Mesenchymal stem cell (in vitro differentiated cells and primary cell): ENCODE data around the gene ITGAL.

Experiments
- DNase-seq: peaks from one replicate; pipeline ENCODE4 v3.0.0-alpha.2; 2013
- H2AFZ ChIP-seq: one replicate; pipeline ENCODE4 v1.6.1; 2013; ENCODE audit warnings: low read depth, mild to moderate bottlenecking, control low read depth, inconsistent platforms, low read length, moderate library complexity
- H2AK5ac ChIP-seq: 2 replicates; pipeline ENCODE4 v1.6.1; 2013; ENCODE audit warnings: low read length, moderate library complexity, mild to moderate bottlenecking, inconsistent platforms; ENCODE audit not compliant: severe bottlenecking
- H2BK120ac ChIP-seq: one replicate; pipeline ENCODE4 v1.6.1; 2013; ENCODE audit warnings: low read depth, mild to moderate bottlenecking, inconsistent platforms, low read length, moderate library complexity
- H2BK12ac ChIP-seq, 2 experiments: one replicate each; pipeline ENCODE4 v1.6.1; 2013; ENCODE audit warnings: inconsistent platforms in 2 of 2, low read length in 2 of 2, mild to moderate bottlenecking in 2 of 2, moderate library complexity in 2 of 2, control low read depth in 1 of 2
- H2BK15ac ChIP-seq: one replicate; pipeline ENCODE4 v1.6.1; 2013; ENCODE audit warnings: mild to moderate bottlenecking, low read depth, inconsistent platforms; ENCODE audit not compliant: poor library complexity, severe bottlenecking
- H2BK5ac ChIP-seq: 2 replicates; pipeline ENCODE4 v1.6.1; 2013; ENCODE audit warnings: low read depth, mild to moderate bottlenecking, low read length, control low read depth, inconsistent platforms; ENCODE audit not compliant: poor library complexity, severe bottlenecking
- H3K14ac ChIP-seq, 2 experiments: one replicate each; pipeline ENCODE4 v1.6.1; 2013; ENCODE audit warnings: inconsistent platforms in 2 of 2, low read length in 2 of 2, control low read depth in 1 of 2, mild to moderate bottlenecking in 1 of 2, moderate library complexity in 1 of 2
- H3K18ac ChIP-seq, 2 experiments: one replicate each; pipeline ENCODE4 v1.6.1; 2013; ENCODE audit warnings: inconsistent platforms in 2 of 2, low read length in 2 of 2, control low read depth in 1 of 2, low read depth in 1 of 2, mild to moderate bottlenecking in 1 of 2
- H3K23ac ChIP-seq, 2 experiments: one replicate each; pipeline ENCODE4 v1.6.1; 2013; ENCODE audit warnings: inconsistent platforms in 2 of 2, low read length in 2 of 2, mild to moderate bottlenecking in 2 of 2, moderate library complexity in 2 of 2, control low read depth in 1 of 2
- H3K27ac ChIP-seq: 2 replicates; pipeline ENCODE4 v1.5.1; 2013; ENCODE audit warnings: mild to moderate bottlenecking, moderate library complexity, low read length, control low read depth, inconsistent platforms; ENCODE audit not compliant: poor library complexity, severe bottlenecking
- H3K27me3 ChIP-seq, 2 experiments: 2 replicates each; pipeline versions ENCODE4 v1.6.1 to v1.7.0; 2013; ENCODE audit warnings: low read length in 2 of 2, mild to moderate bottlenecking in 2 of 2, moderate library complexity in 2 of 2, control low read depth in 1 of 2, inconsistent platforms in 1 of 2; ENCODE audit not compliant: control insufficient read depth in 1 of 2, insufficient read depth in 1 of 2
- H3K36me3 ChIP-seq, 2 experiments: 2 replicates each; pipeline versions ENCODE4 v1.6.1 to v1.7.0; 2013; ENCODE audit warnings: low read length in 2 of 2, control low read depth in 1 of 2, inconsistent platforms in 1 of 2, low read depth in 1 of 2, mild to moderate bottlenecking in 1 of 2; ENCODE audit not compliant: insufficient read depth in 2 of 2, control insufficient read depth in 1 of 2
- H3K4ac ChIP-seq, 2 experiments: one replicate each; pipeline ENCODE4 v1.6.1; 2013; ENCODE audit warnings: inconsistent platforms in 2 of 2, low read length in 2 of 2, mild to moderate bottlenecking in 2 of 2, moderate library complexity in 2 of 2, control low read depth in 1 of 2, low read depth in 1 of 2
- H3K4me1 ChIP-seq: 2 replicates; pipeline ENCODE4 v1.6.1; 2013; ENCODE audit warnings: low read depth, low read length, control low read depth; ENCODE audit not compliant: control insufficient read depth, insufficient read depth
- H3K4me2 ChIP-seq: 2 replicates; pipeline ENCODE4 v1.6.1; 2013; ENCODE audit warnings: low read length, mild to moderate bottlenecking, inconsistent platforms; ENCODE audit not compliant: poor library complexity, severe bottlenecking
- H3K4me3 ChIP-seq, 2 experiments: 2 replicates each; pipeline versions ENCODE4 v1.5.1 to v1.7.0; 2013; ENCODE audit warnings: low read length in 2 of 2, mild to moderate bottlenecking in 2 of 2, control low read depth in 1 of 2, low read depth in 1 of 2; ENCODE audit not compliant: insufficient read depth in 1 of 2
- H3K79me1 ChIP-seq: replicated peaks from 2 replicates; pipeline ENCODE4 v1.6.1; 2013; ENCODE audit warnings: mild to moderate bottlenecking, control low read depth, low read length, inconsistent platforms; ENCODE audit not compliant: poor library complexity, severe bottlenecking
- H3K9ac ChIP-seq: 2 replicates; pipeline ENCODE4 v1.7.0; 2013; ENCODE audit warnings: mild to moderate bottlenecking, low read length, moderate library complexity
- H3K9me3 ChIP-seq: 2 replicates; pipeline ENCODE4 v1.7.0; 2013; ENCODE audit warnings: mild to moderate bottlenecking, low read length; ENCODE audit not compliant: control insufficient read depth
- H4K8ac ChIP-seq: one replicate; pipeline ENCODE4 v1.6.1; 2013; ENCODE audit warnings: inconsistent platforms, mild to moderate bottlenecking, low read length, moderate library complexity
- H4K91ac ChIP-seq: one replicate; pipeline ENCODE4 v1.6.1; 2013; ENCODE audit warnings: mild to moderate bottlenecking, low read length, inconsistent platforms
- WGBS: methylation state at CpG from one replicate; pipeline ENCODE4 v1.1.7; 2013; ENCODE audit warnings: mixed read lengths; 5-methylcytosine and 5-hydroxymethylcytosine counted together

ITGAL gene

DNA sequence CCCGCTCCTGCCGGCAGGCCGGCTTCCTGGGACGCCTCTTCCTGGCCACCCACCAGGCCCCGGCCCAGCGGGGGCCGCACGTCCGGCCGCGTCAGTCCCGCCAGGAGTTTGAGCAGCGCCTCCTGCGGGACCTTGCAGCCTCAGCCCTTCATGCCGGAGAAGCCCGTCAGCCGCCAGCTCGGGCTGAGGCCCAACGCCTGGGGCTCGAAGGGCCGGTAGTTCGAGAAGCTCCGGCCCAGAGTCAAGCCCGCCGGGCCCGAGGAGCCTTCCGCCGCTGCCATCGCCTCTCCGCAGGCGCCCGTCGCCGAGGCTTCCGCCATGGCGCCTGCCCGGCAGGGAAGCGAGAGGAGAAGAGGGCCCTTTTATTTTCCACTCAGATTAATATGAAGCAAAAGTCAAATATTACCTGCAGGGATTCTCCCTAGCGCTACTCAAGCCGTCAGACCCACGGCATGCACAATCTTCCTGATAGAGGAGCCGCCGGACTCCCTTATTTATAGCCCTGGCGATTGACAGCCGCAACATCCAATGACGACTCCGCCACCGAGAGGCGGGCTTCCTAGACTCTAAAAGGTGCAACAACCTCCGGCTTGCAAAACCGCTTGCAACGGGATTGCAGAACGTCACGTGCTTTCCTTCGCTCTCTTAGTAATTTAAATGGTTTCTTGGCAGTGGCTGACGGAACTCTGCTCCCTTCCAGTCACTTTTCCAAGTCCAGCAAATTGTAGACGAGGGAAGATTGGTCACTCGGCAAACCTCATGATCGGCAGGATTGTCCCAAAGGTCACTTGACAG, 26.9 kb upstream of the ITGAL start, which contains the start of gene SEPHS2:
TSS of gene SEPHS2 (minus strand) at position 467 of the 795 bp plus-strand sequence. CDS start at position 320, 147 bp downstream.
- H3K23ac ChIP-seq: no peak within 1 kb of the TSS
- peak within 1 kb of the TSS; percentile 79 to 95 for H3K4me3 ChIP-seq
- H2AK5ac ChIP-seq: no peak within 1 kb of the TSS
- H3K18ac ChIP-seq: peak within 1 kb of the TSS; percentile 87 to 92
- H2BK120ac ChIP-seq: peak within 1 kb of the TSS; percentile 71
- peak within 1 kb of the TSS; percentile 99 for H3K9ac ChIP-seq
- no peaks in the 10 kb centered on the region for H3K27me3 ChIP-seq
- peaks cover 4 to 20% of the 10 kb centered on the region in 2 experiments for H3K36me3 ChIP-seq
- H3K4ac ChIP-seq: peak within 1 kb of the TSS; percentile 16 to 74
- H2AFZ ChIP-seq: peak within 1 kb of the TSS; percentile 79
- peak within 1 kb of the TSS in 1 of 2 experiments; percentile 23 for H2BK12ac ChIP-seq
- H4K8ac ChIP-seq: peak within 1 kb of the TSS; percentile 83
- H3K14ac ChIP-seq: no peak within 1 kb of the TSS
- H4K91ac ChIP-seq: peak within 1 kb of the TSS; percentile 81
- peaks cover 11% of the 10 kb centered on the region for H3K79me1 ChIP-seq
- peak within 1 kb of the TSS; percentile 89 for H3K27ac ChIP-seq
- H2BK5ac ChIP-seq: peak within 1 kb of the TSS; percentile 75
- DNase-seq: peak; percentile 98
- WGBS: 2% methylated on average over 57 of the region's 59 CpGs
- H3K9me3 ChIP-seq: no peaks in the 10 kb centered on the region
- peaks cover 7% of the 10 kb centered on the region for H3K4me1 ChIP-seq
- peak within 1 kb of the TSS; percentile 82 for H3K4me2 ChIP-seq
- H2BK15ac ChIP-seq: peak within 1 kb of the TSS; percentile 73

DNA sequence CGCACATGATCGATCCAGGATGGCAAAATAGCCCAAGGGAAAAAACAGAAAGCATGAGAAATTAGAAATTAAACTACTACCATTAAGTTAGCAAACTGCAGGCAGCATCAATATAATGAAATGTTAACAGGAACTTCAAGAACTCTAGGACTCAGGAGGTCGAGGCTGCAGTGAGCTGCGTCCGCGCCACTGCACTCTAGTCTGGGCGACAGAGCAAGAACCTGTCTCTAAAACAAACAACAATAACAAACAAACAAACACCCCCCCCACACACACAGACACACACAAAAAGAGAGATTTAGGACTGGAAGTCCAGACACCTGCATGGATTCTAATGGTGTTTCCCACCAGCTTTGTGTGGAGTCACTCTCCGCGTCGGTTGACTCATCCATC, 26.3 kb upstream of the ITGAL start:
- 98% methylated on average over 6 of the region's 10 CpGs for whole genome bisulfite sequencing
- peak overlapping the region; percentile 50 for H3K27ac ChIP-seq
- H3K36me3 ChIP-seq: peaks cover 4 to 20% of the 10 kb centered on the region in 2 experiments

GRCh38 chr16:30447512-30448226, 24.9 kb upstream of the ITGAL start:
- Histone ChIP-seq H3K4me2 (no peak overlapping the region), H3K4me1 (peaks cover 7% of the 10 kb centered on the region), H3K23ac (no peak overlapping the region), H3K9ac (no peak overlapping the region), H3K27ac (no peak overlapping the region), H3K4me3 (no peak overlapping the region), H2BK12ac (no peak overlapping the region), H3K79me1 (peaks cover 11% of the 10 kb centered on the region), H3K14ac (no peak overlapping the region), H4K8ac (no peak overlapping the region), H3K36me3 (peaks cover 4 to 20% of the 10 kb centered on the region in 2 experiments), H3K4ac (no peak overlapping the region), H3K27me3 (no peaks in the 10 kb centered on the region), H2AFZ (no peak overlapping the region), H2AK5ac (no peak overlapping the region), H3K18ac (no peak overlapping the region), H2BK15ac (no peak overlapping the region), H2BK120ac (no peak overlapping the region), H4K91ac (no peak overlapping the region), H3K9me3 (no peaks in the 10 kb centered on the region), H2BK5ac (no peak overlapping the region)
- WGBS: 91% methylated on average over 12 of the region's 12 CpGs
- no peak for DNase-seq

More for the DNA sequence above, 26.3 kb upstream of the ITGAL start:
- H2AFZ ChIP-seq: peak overlapping the region; percentile 78
- H2BK120ac ChIP-seq: no peak overlapping the region
- no peak overlapping the region for H4K91ac ChIP-seq
- peak overlapping the region in 1 of 2 experiments; percentile 60 for H3K4ac ChIP-seq
- H2BK5ac ChIP-seq: no peak overlapping the region
- H3K14ac ChIP-seq: no peak overlapping the region
- H2BK15ac ChIP-seq: no peak overlapping the region
- peak overlapping the region; percentile 60 for H3K4me2 ChIP-seq
- no peak for DNase-seq
- no peaks in the 10 kb centered on the region for H3K27me3 ChIP-seq
- peaks cover 11% of the 10 kb centered on the region for H3K79me1 ChIP-seq
- no peak overlapping the region for H3K23ac ChIP-seq
- no peak overlapping the region for H2AK5ac ChIP-seq
- H3K18ac ChIP-seq: no peak overlapping the region
- H3K9ac ChIP-seq: peak overlapping the region; percentile 99
- H3K4me1 ChIP-seq: peaks cover 7% of the 10 kb centered on the region
- peak overlapping the region in 1 of 2 experiments; percentile 95 for H3K4me3 ChIP-seq
- H4K8ac ChIP-seq: peak overlapping the region; percentile 27
- no peak overlapping the region for H2BK12ac ChIP-seq
- no peaks in the 10 kb centered on the region for H3K9me3 ChIP-seq

- no peak for DNase-seq
- 81% methylated on average over 3 of the region's 3 CpGs for WGBS
- Histone ChIP-seq H3K18ac (no peak overlapping the region), H2BK15ac (no peak overlapping the region), H3K4ac (no peak overlapping the region), H2BK5ac (no peak overlapping the region), H3K79me1 (peaks cover 5% of the 10 kb centered on the region), H3K4me2 (no peak overlapping the region), H3K36me3 (peaks cover 4 to 8% of the 10 kb centered on the region in 2 experiments), H2AK5ac (no peak overlapping the region), H3K27ac (no peak overlapping the region), H4K8ac (no peak overlapping the region), H2BK120ac (no peak overlapping the region), H3K4me3 (no peak overlapping the region), H3K27me3 (peaks cover under 1 to 2% of the 10 kb centered on the region in 2 experiments), H3K4me1 (peaks cover 7% of the 10 kb centered on the region), H3K14ac (no peak overlapping the region), H2AFZ (no peak overlapping the region), H2BK12ac (no peak overlapping the region), H4K91ac (no peak overlapping the region), H3K23ac (no peak overlapping the region), H3K9me3 (no peaks in the 10 kb centered on the region), H3K9ac (no peak overlapping the region)
Measured at GRCh38 chr16:30449116-30449435, 23.5 kb upstream of the ITGAL start.
